HG02973 (cell line): ENCODE measurements around the gene PPFIA4.

Experiments
- ATAC-seq: cut with Tn5 transposase; IDR thresholded peaks from one replicate; pipeline ENCODE4 v1.9.1; 2021; ENCODE audit warnings: moderate library complexity; ENCODE audit not compliant: unreplicated experiment

The PPFIA4 gene

GRCh38 chr1:203081465-203082230 lies 55.4 kb downstream of the PPFIA4 start:
- ATAC-seq = no peak

GRCh38 chr1:203082231-203082505 lies 55.9 kb downstream of the PPFIA4 start:
- ATAC-seq = no peak

- no peak for ATAC-seq
These were observed 56.5 kb downstream of the PPFIA4 start for GRCh38 chr1:203082571-203083462.

GRCh38 chr1:203083463-203083921 lies 57.2 kb downstream of the PPFIA4 start:
- no peak for ATAC-seq

- ATAC-seq = no peak
These were observed 58.6 kb downstream of the PPFIA4 start for GRCh38 chr1:203084588-203085527.

- ATAC-seq = no peak
These were observed 59.5 kb downstream of the PPFIA4 start, which contains the start of gene MYOG for GRCh38 chr1:203085528-203086406. Gene MYOG (minus strand): TSS chr1:203086012. CDS start chr1:203085961, 51 bp downstream.

- no peak for ATAC-seq
These were observed 60.9 kb downstream of the PPFIA4 start for GRCh38 chr1:203086992-203087763.

- no peak for ATAC-seq
These were observed 62.1 kb downstream of the PPFIA4 start for GRCh38 chr1:203088441-203088840.

GRCh38 chr1:203089001-203089650 lies 62.8 kb downstream of the PPFIA4 start:
- ATAC-seq = no peak

- ATAC-seq = no peak
These were observed 63.4 kb downstream of the PPFIA4 start for GRCh38 chr1:203089651-203090045.

GRCh38 chr1:203090421-203091198 lies 64.3 kb downstream of the PPFIA4 start:
- ATAC-seq = no peak

- ATAC-seq = no peak
These were observed 64.8 kb downstream of the PPFIA4 start for GRCh38 chr1:203091199-203091477.

- ATAC-seq = no peak
These were observed 65.6 kb downstream of the PPFIA4 start for GRCh38 chr1:203091761-203092330.

- no peak for ATAC-seq
These were observed 67.6 kb downstream of the PPFIA4 start for GRCh38 chr1:203093754-203094410.

GRCh38 chr1:203095061-203095690 lies 68.9 kb downstream of the PPFIA4 start:
- ATAC-seq = no peak

GRCh38 chr1:203096566-203096965 lies 70.3 kb downstream of the PPFIA4 start:
- ATAC-seq = no peak

GRCh38 chr1:203097001-203097400 lies 70.7 kb downstream of the PPFIA4 start:
- no peak for ATAC-seq
